Ectodermal cell (in vitro differentiated cells): ENCODE results near the gene RAB11FIP4.

ENCODE experiments used
- H3K27ac ChIP-seq: 2 replicates; pipeline ENCODE4 v1.7.0; 2013; ENCODE audit warnings: mild to moderate bottlenecking, low read depth, low read length; ENCODE audit not compliant: insufficient read depth, poor library complexity, severe bottlenecking
- H3K27me3 ChIP-seq: 2 replicates; pipeline ENCODE4 v1.7.0; 2013; ENCODE audit warnings: mild to moderate bottlenecking, low read length; ENCODE audit not compliant: insufficient read depth, control insufficient read depth, poor library complexity, severe bottlenecking
- H3K36me3 ChIP-seq: one replicate; pipeline ENCODE4 v1.7.0; 2013; ENCODE audit warnings: low read length; ENCODE audit not compliant: control insufficient read depth, insufficient read depth
- H3K4me1 ChIP-seq: one replicate; pipeline ENCODE4 v1.7.0; 2013; ENCODE audit warnings: low read length; ENCODE audit not compliant: control insufficient read depth, insufficient read depth
- H3K4me3 ChIP-seq: 2 replicates; pipeline ENCODE4 v1.7.0; 2013; ENCODE audit warnings: low read depth, low read length, control low read depth; ENCODE audit not compliant: insufficient read depth
- H3K9me3 ChIP-seq: 2 replicates; pipeline ENCODE4 v1.7.0; 2013; ENCODE audit warnings: mild to moderate bottlenecking, low read length, moderate library complexity; ENCODE audit not compliant: control insufficient read depth
- WGBS, 2 experiments: methylation state at CpG; one replicate each; pipeline ENCODE4 v1.1.7; 2013; ENCODE audit warnings: missing lambda C conversion rate in 2 of 2; 5-methylcytosine and 5-hydroxymethylcytosine counted together

Gene RAB11FIP4

GRCh38 chr17:31497431-31497830 lies 106.0 kb downstream of the RAB11FIP4 start:
- Histone ChIP-seq H3K27ac (no peak overlapping the region), H3K9me3 (no peaks in the 10 kb centered on the region), H3K36me3 (no peaks in the 10 kb centered on the region), H3K4me1 (peaks cover 11% of the 10 kb centered on the region), H3K27me3 (no peaks in the 10 kb centered on the region), H3K4me3 (no peak overlapping the region)
- 92% methylated on average over 6 of the region's 6 CpGs for WGBS, 2 experiments

DNA sequence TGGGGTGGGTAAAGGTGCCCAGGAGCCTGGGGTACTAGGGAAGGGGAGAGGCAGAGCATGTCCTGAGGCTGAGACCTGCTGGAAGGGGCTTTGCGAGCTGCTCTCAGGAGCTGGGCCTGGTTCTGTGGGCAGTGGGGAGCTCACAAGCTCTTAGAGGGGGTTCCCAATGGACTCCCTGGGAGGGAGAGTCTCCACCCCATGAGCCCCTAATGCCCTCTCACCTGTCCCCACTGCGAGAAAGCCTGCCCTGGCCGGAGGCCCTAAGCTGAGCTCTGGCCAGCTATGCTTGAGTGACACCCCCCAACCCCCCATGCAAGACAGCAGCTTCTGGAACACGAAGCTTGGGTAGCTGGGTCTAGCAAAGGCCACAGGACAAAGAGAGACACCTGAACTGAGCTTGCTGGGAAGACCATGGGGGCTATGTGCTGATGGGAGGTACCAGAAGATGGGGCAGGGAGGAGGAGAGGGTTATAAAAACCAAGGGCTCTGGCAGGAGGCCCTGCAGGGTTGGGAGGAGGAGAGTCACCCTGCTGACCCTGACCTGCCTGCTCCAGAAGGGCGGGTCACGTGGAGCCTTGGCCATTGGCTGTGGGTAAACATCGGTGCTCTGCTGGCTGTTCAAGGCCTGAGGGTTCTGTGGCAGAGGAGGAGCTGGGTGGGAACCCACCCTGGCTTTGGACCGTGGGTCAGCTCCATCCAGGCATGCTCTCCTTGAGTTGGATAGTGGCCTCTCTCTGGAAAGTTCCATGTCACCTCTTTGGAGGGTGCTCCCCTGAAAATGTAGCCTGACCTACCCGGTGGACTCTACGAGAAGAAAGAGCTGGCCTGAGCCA lies 106.7 kb downstream of the RAB11FIP4 start:
- 93 to 94% methylated on average over 10 of the region's 10 CpGs for WGBS, 2 experiments
- Histone ChIP-seq H3K9me3 (no peaks in the 10 kb centered on the region), H3K27me3 (no peaks in the 10 kb centered on the region), H3K27ac (no peak overlapping the region), H3K36me3 (no peaks in the 10 kb centered on the region), H3K4me1 (peaks cover 11% of the 10 kb centered on the region), H3K4me3 (no peak overlapping the region)

GRCh38 chr17:31499771-31500554 lies 108.5 kb downstream of the RAB11FIP4 start:
- no peaks in the 10 kb centered on the region for H3K27me3 ChIP-seq
- H3K9me3 ChIP-seq = no peaks in the 10 kb centered on the region
- no peak overlapping the region for H3K4me3 ChIP-seq
- WGBS, 2 experiments = 42 to 52% methylated on average over 11 of the region's 11 CpGs
- peaks cover 11% of the 10 kb centered on the region for H3K4me1 ChIP-seq
- H3K27ac ChIP-seq = no peak overlapping the region
- H3K36me3 ChIP-seq = no peaks in the 10 kb centered on the region

GRCh38 chr17:31506517-31506916 lies 115.0 kb downstream of the RAB11FIP4 start:
- H3K4me1 ChIP-seq = no peaks in the 10 kb centered on the region
- WGBS, 2 experiments = 93 to 100% methylated on average over 1 of the region's 1 CpG
- H3K36me3 ChIP-seq = no peaks in the 10 kb centered on the region
- no peak overlapping the region for H3K4me3 ChIP-seq
- H3K27ac ChIP-seq = no peak overlapping the region
- H3K9me3 ChIP-seq = no peaks in the 10 kb centered on the region
- no peaks in the 10 kb centered on the region for H3K27me3 ChIP-seq

DNA sequence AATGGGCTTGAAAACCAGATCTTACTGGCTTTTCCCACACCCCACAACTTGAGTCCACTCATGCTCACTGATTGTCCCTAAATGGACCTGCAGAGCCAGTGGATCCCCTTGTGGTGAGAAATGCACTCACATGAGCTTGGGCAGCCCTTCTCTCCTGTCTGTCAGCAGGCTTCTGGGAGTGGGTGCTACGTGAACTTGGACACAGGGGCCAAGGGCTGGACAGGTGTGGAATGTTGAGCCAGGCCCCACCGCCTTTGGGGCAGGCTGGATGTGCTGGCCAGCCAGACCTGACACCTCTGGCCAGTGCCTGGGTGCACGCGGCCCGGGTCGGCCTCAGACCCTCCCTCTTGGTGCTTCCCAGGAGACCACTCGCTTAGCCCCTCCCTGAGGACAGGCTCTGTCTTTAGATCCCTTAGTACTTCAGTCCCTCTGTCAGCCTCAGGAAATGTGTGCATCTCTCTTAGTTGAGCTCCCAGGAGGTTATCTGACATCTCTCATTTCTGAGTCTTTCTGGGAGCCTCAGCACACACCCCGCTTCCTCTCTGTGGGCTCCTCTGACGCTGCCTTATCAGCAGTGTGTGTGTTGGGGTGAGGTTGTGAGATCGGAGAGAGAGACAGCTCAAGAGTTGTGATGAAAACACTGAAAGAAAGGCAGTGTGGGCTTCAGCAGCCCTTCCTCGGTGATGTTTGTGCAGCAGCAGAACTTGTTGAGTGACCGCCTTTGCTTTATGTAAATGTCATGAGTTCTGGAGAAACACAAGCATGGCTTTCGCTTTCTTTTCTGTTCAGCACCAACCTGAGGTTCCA lies 117.0 kb downstream of the RAB11FIP4 start:
- Histone ChIP-seq H3K36me3 (no peaks in the 10 kb centered on the region), H3K4me3 (no peak overlapping the region), H3K27ac (no peak overlapping the region), H3K9me3 (no peaks in the 10 kb centered on the region), H3K27me3 (no peaks in the 10 kb centered on the region), H3K4me1 (no peaks in the 10 kb centered on the region)
- 88 to 91% methylated on average over 13 of the region's 13 CpGs for WGBS, 2 experiments

- Histone ChIP-seq H3K4me3 (no peak overlapping the region), H3K27me3 (no peaks in the 10 kb centered on the region), H3K9me3 (no peaks in the 10 kb centered on the region), H3K4me1 (no peaks in the 10 kb centered on the region), H3K36me3 (no peaks in the 10 kb centered on the region), H3K27ac (no peak overlapping the region)
- 82 to 83% methylated on average over 13 of the region's 13 CpGs for whole genome bisulfite sequencing, 2 experiments
Observed at GRCh38 chr17:31509095-31509804, 117.8 kb downstream of the RAB11FIP4 start.

DNA sequence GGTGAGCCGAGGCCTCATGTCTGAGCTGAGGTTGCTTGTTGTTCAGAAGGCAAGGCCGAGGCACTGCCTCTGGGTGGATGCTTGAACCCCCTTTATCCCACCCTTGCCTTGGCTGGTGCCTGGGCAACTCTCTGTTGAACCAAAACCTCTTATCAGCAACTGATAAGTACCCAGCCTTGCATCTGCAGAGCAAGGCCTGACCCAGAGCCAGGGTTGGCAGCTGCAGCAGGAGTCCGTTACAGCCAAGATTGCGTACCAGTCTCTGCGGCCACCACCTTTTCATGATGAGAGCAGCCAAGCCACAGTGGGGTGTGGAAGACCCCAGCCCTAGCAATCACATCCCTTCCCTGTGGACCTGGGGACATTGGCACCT lies 118.3 kb downstream of the RAB11FIP4 start:
- Histone ChIP-seq H3K36me3 (no peaks in the 10 kb centered on the region), H3K9me3 (no peaks in the 10 kb centered on the region), H3K27me3 (no peaks in the 10 kb centered on the region), H3K4me1 (no peaks in the 10 kb centered on the region), H3K27ac (no peak overlapping the region), H3K4me3 (no peak overlapping the region)
- WGBS, 2 experiments = 93 to 95% methylated on average over 5 of the region's 5 CpGs

DNA sequence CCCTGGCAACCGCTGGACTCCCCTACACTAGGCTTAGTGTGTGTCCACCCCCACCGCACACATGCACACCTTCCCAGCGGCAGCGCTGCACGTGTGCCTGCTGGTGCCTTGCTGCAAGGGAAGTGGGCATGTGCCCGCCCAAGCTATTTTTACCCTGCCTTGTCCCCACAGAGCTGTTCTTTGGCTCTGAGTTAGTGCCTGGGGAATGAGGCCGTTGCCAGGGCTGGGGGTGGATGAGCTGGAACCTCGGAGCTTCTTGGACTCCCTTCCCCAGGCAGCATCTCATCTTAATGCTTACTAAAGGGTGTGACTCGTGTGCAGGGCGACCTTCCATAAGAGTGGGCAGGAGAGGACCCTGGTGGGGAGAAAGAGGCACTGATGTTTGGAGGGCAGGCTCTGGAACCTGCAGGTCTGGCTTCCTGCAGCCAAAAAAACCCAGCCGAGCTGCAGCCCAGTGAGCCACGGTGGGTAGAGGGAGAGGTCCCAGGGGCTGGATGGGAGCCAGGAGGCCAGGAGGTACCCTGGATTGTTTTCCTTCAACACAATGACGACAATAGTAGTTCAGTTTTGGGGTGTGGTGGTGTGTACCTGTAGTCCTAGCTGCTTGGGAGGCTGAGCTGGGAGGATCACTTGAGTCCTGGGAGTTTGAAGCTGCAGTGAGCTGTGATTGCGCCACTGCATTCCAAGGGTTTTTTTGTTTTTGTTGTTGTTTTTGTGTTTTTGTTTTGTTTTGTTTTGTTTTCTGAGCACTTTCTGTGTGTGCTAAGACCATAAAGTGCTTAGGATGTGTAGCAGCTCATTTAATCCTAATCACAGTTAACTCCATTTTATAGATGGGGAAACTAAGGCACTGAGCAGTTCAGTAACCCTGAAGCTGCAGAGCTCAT lies 119.1 kb downstream of the RAB11FIP4 start:
- Histone ChIP-seq H3K9me3 (no peaks in the 10 kb centered on the region), H3K27me3 (no peaks in the 10 kb centered on the region), H3K36me3 (no peaks in the 10 kb centered on the region), H3K4me3 (no peak overlapping the region), H3K27ac (no peak overlapping the region), H3K4me1 (no peaks in the 10 kb centered on the region)
- 93 to 97% methylated on average over 14 of the region's 14 CpGs for WGBS, 2 experiments

- no peaks in the 10 kb centered on the region for H3K27me3 ChIP-seq
- no peaks in the 10 kb centered on the region for H3K4me1 ChIP-seq
- 95 to 96% methylated on average over 9 of the region's 9 CpGs for WGBS, 2 experiments
- H3K27ac ChIP-seq = no peak overlapping the region
- H3K36me3 ChIP-seq = no peaks in the 10 kb centered on the region
- H3K4me3 ChIP-seq = no peak overlapping the region
- H3K9me3 ChIP-seq = no peaks in the 10 kb centered on the region
Observed at GRCh38 chr17:31511195-31511578, 119.7 kb downstream of the RAB11FIP4 start.
